HG03521 (cell line): ENCODE results near the gene RBMS1.

ENCODE experiments used
- ATAC-seq: cut with Tn5 transposase; IDR thresholded peaks from one replicate; pipeline ENCODE4 v1.9.1; 2021; ENCODE audit warnings: mild to moderate bottlenecking, moderate library complexity; ENCODE audit not compliant: unreplicated experiment

RBMS1 gene

GRCh38 chr2:160365716-160366367 lies 127.8 kb downstream of the RBMS1 start:
- no peak for ATAC-seq

- no peak for ATAC-seq
Measured at GRCh38 chr2:160364364-160364763, 129.2 kb downstream of the RBMS1 start.

GRCh38 chr2:160363961-160364360 lies 129.6 kb downstream of the RBMS1 start:
- ATAC-seq = no peak

- ATAC-seq = no peak
Measured at GRCh38 chr2:160363055-160363454, 130.6 kb downstream of the RBMS1 start.

GRCh38 chr2:160362541-160362940 lies 131.1 kb downstream of the RBMS1 start:
- ATAC-seq = no peak

- ATAC-seq = no peak
Measured at GRCh38 chr2:160362018-160362417, 131.6 kb downstream of the RBMS1 start.

- no peak for ATAC-seq
Measured at GRCh38 chr2:160360089-160360757, 133.4 kb downstream of the RBMS1 start.

GRCh38 chr2:160358046-160358445 lies 135.6 kb downstream of the RBMS1 start:
- no peak for ATAC-seq

GRCh38 chr2:160356485-160356884 lies 137.1 kb downstream of the RBMS1 start:
- ATAC-seq = no peak

- ATAC-seq = no peak
Measured at GRCh38 chr2:160355080-160355479, 138.5 kb downstream of the RBMS1 start.

GRCh38 chr2:160354677-160355076 lies 138.9 kb downstream of the RBMS1 start:
- ATAC-seq = no peak

GRCh38 chr2:160353813-160354212 lies 139.8 kb downstream of the RBMS1 start:
- ATAC-seq = no peak

GRCh38 chr2:160353166-160353565 lies 140.4 kb downstream of the RBMS1 start:
- no peak for ATAC-seq

- no peak for ATAC-seq
Measured at GRCh38 chr2:160352500-160352899, 141.1 kb downstream of the RBMS1 start.

- ATAC-seq = no peak
Measured at GRCh38 chr2:160351956-160352355, 141.7 kb downstream of the RBMS1 start.

- ATAC-seq = no peak
Measured at GRCh38 chr2:160349306-160349705, 144.3 kb downstream of the RBMS1 start.

- no peak for ATAC-seq
Measured at GRCh38 chr2:160347269-160347863, 146.2 kb downstream of the RBMS1 start.

GRCh38 chr2:160345071-160345764 lies 148.4 kb downstream of the RBMS1 start:
- ATAC-seq = no peak

GRCh38 chr2:160343404-160343803 lies 150.2 kb downstream of the RBMS1 start:
- ATAC-seq = no peak

GRCh38 chr2:160339726-160340125 lies 153.9 kb downstream of the RBMS1 start:
- no peak for ATAC-seq

GRCh38 chr2:160338901-160339685 lies 154.5 kb downstream of the RBMS1 start:
- ATAC-seq = no peak
